ENCODE measurements around the gene COL13A1.

GRCh38 chr10:69843923-69844322 is 42.2 kb downstream of the COL13A1 start:
- TF ChIP-seq CTCF (IDR thresholded peaks at IDR 0.05 in 4 of 5, conservative IDR thresholded peaks at IDR 0.05 in 1 of 5) (no peak), POLR2A (IDR thresholded peaks at IDR 0.05) (no peak)
